ENCODE results near the gene MYMK.

Gene MYMK

GRCh38 chr9:133485531-133486260 is 39.1 kb downstream of the MYMK start:
- no peak for DNase-seq (ENCODE audit: low read depth)

- no peak for DNase-seq (ENCODE audit: low read depth)
Observed at GRCh38 chr9:133484671-133485437, 39.9 kb downstream of the MYMK start.

DNA sequence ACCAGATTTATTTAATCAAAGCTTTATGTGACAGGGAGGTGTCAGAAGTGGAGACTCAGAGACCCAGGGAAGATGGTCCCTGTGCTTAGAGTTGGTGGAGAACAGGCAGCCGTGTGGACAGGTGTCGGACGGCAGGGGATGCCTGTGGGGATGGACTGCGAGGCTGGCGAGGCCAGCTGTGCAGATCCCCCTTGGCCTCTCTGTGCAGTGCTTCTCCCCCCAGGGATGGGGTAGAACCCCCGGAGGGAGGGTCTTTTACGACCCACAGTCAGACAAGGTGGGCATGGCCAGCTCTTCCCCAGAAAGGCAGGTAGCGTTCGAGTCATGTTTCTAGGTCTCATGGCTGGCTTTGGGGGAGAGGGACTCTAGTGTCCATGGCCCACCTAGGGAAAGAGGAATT is 41.1 kb downstream of the MYMK start:
- no peak for DNase-seq (ENCODE audit: low read depth)

- DNase-seq (ENCODE audit: low read depth), result peak; percentile 60
Observed at GRCh38 chr9:133478851-133479711, 45.7 kb downstream of the MYMK start, which contains the start of gene SLC2A6. Gene SLC2A6, minus strand, starts transcription at chr9:133479099. Its CDS starts 40 bp downstream, at chr9:133479059.

GRCh38 chr9:133477992-133478850 is 46.5 kb downstream of the MYMK start:
- no peak for DNase-seq (ENCODE audit: low read depth)

GRCh38 chr9:133477461-133477860 is 47.3 kb downstream of the MYMK start:
- DNase-seq (ENCODE audit: low read depth), result no peak

GRCh38 chr9:133476941-133477340 is 47.8 kb downstream of the MYMK start:
- DNase-seq (ENCODE audit: low read depth), result no peak

GRCh38 chr9:133476036-133476931 is 48.5 kb downstream of the MYMK start:
- DNase-seq (ENCODE audit: low read depth), result no peak

DNA sequence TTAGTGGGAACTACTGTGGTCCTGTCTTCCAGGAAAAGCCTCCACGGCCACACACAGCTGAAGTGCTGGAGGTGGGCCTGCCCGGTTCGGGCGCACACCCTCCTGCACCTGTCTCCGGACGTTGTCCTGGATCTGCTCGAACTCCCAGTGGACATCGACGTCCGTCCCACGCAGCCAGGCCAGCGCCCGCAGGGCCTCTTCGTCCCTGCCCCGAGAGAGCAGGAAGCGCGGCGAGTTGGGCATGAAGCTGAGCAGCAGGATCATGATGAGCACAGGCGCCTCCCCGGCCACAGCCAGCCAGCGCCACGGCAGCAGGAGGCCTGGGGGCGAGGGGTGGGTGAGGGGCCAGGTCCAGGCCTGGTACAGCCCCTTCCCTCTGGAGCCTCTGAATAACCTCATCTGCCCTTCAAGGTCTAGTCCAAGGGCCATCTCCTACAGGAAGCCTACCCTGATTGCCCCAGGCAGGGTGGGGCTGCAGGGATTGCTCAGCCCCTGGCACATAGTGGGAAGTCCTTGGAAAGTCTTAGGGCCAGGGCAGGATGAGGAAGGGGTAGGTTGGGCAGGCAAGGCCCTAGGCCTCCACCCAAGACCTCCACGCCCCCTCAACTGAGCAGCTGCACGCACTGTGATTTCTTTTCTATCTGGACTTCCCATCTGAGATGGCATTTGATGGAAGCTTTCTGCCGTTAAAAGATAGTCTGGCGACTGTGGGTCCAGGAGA is 49.3 kb downstream of the MYMK start:
- no peak for DNase-seq (ENCODE audit: low read depth)

DNA sequence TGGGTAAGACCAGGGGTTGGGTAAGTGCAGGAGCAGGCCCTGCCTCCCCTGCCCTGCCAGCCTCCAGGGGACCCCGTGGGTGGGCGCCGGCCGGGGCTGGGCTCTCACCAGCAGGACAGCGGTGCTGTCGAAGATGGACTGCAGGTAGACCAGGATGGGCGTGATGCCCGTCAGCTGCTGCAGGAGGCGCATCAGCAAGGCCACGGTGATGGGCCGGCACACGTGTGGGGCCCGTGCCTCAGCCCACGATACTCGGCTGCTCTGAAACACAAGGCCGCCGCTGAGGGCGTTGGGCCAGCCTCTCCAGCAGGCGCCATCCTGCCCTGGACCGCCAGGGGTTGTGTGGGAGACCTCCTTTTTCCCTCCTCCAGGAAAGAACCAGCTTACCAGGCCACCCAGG is 49.9 kb downstream of the MYMK start:
- no peak for DNase-seq (ENCODE audit: low read depth)

DNA sequence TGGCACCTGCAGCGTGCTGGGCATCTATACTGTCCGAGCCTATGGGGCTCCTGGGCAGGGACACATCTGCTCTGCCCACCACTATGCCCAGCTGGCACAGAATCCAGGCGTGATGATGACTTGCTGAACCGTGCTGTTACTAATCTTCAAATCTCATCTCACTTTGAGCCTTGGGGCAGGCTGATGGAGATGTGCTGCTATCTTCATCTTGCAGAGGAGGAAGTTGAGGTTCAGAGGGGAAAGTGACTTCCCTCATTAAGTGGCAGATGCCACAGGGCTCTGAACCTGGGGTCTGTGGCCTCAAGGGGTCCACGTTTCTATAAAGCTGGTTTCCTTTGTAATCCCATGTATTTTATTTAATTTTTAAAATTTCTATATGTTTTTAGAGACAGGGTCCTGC is 50.5 kb downstream of the MYMK start:
- DNase-seq (ENCODE audit: low read depth), result no peak

DNA sequence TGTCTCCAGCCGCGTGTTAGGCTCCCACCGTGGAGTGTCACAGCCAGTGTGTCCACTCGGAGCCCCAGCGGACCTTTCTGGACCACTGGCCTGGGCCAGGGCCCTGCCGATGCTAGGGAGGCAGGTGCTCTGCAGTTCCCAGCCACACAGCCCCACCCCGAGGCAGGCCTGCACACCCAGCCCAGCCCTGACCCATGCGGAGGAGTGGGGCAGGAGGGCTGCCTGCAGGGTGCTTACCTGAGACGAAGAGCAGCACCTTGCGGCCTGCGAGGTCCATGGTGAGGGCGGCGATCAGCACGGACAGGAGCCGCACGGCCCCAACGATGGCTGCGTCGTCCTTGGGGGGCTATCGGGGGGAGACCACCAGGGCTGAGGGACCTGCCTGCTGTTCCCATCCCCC is 51.0 kb downstream of the MYMK start:
- no peak for DNase-seq (ENCODE audit: low read depth)

DNA sequence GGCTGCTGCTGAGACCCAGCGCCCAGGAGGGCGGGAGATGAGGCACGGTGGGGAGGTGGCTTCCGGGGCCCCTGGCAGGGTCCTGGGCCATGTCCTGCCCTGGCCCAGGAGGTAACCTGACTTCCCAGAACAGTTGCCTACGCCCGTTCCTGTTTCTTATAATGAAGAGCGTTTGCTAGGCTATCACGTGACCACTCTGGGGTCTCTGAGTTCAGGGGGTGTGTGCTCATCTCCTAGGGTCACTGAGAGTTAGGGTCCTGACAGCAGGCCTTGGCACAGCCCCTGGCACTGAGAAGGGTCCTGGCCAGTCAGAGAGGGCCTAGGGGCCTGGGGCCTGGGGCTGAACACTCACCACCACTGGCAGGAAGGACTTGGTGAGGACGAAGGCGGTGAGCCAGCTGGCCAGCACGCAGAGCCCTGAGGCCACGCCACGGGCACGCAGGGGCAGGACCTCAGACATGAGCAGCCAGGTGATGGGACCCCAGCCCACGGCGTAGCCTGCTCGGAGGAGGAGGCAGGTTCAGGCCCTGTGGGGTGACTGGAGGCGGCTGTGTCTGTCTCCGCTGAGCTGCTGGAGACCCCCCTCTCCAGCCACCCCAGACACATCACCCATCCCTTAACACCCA is 51.9 kb downstream of the MYMK start:
- DNase-seq (ENCODE audit: low read depth), result no peak

DNA sequence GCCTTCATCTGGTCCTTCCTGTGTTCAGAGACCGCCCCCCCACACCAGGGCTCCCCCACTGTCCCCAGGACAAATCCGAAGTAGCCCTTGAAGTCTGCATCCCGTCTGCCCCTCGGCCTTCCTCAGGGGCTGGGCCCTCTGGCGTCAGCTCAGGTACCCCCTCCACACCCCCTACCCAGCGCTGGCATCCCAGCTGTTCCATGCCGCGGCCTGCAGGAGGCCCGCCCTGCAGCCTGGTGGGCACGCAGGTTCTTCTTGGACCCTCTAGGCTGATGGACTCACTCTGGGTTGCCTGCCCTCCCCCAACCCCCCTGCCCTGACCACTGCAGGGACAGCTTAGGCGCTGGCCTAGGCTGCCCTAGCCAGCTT is 52.5 kb downstream of the MYMK start:
- DNase-seq (ENCODE audit: low read depth), result no peak

GRCh38 chr9:133471551-133472276 is 53.0 kb downstream of the MYMK start:
- no peak for DNase-seq (ENCODE audit: low read depth)

DNA sequence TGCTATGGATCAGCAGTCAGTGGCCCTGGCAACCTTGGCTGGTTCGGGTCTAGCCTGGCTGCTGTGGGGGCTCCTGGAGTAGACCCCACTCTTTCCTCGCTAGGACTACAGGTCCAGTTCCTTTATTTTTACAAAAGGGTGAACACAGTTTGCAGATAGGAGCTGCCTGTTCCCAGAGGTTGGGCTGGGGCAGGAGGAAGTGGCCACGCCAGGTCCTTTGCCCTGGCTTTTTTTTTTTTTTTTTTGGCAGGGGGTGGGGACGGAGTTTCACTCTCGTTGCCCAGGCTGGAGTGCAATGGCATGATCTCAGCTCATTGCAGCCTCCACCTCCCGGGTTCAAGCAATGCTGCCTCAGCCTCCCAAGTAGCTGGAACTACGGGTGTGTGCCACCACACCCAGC is 53.8 kb downstream of the MYMK start:
- no peak for DNase-seq (ENCODE audit: low read depth)

DNA sequence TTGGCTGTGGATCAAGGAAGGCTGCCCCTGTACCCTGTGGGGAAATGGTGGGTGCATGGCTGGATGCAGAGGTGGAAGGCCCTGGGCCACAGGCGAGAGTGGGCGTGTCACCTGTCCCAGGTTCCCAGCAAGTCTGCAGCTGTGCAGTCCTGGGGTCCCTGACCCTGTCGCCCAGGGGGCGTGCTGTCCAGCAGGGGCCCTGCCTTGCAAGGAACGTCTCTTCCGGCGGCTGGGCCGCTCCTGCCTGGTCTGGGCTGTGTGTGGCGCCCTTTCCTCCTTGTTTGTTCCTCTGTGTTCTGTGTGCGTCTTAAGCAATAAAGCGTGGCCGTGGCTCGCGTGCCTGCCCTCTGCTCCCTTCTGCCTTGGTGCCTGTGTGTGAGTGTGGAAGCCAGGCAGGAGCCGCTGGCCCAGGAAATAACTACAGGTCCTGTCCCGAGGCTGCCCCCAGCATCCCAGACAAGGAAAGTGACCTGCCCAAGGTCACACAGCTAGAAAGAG is 54.3 kb downstream of the MYMK start:
- no peak for DNase-seq (ENCODE audit: low read depth)

- DNase-seq (ENCODE audit: low read depth), result no peak
Observed at GRCh38 chr9:133468777-133469421, 55.9 kb downstream of the MYMK start.
